ENCODE results near the gene RPS2. TPM values are rescaled to one million over a fixed set of nuclear protein-coding genes. Genes with fewer than 3 reads are reported as not detected.

RPS2 gene
- total and polyA plus RNA-seq, 8 donors: 1,832 to 2,607 (median 2,226) TPM

DNA sequence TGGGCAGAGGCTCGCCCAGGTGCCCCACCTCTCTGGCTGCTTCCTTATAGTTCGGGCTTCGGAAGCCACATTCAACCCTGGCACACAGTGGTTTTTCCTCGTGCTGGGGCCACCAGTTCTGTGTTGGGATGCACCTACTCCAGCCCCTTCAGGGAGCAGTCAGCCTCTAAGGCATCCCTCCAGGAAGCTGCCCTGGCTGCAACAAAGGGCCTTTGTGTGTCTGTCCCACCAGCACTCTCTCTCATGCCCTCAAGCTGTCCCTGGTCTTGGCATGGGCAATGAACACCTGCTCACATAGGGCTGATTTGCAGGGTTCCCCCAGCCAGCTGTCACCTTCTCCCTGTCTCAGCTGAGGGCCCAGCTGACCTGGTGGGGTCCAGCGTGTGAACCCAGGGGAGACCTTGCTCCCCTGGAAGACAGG lies 17.4 kb upstream of the RPS2 start:
- TF ChIP-seq CTCF (IDR thresholded peaks at IDR 0.05): no peak
- DNase-seq (no peak), ATAC-seq (no peak)
- H3K4me3 ChIP-seq: no peak overlapping the region
- no peak overlapping the region for H3K27ac ChIP-seq
- intact Hi-C loops (cut with DNase I): no loop called here
- peaks cover 24 to 64% of the 10 kb centered on the region in 2 donors for H3K27me3 ChIP-seq
- H3K9me3 ChIP-seq: no peaks in the 10 kb centered on the region
- peaks cover 15 to 34% of the 10 kb centered on the region in 2 donors for H3K4me1 ChIP-seq
- peaks cover 0 to 45% of the 10 kb centered on the region in 2 donors for H3K36me3 ChIP-seq

DNA sequence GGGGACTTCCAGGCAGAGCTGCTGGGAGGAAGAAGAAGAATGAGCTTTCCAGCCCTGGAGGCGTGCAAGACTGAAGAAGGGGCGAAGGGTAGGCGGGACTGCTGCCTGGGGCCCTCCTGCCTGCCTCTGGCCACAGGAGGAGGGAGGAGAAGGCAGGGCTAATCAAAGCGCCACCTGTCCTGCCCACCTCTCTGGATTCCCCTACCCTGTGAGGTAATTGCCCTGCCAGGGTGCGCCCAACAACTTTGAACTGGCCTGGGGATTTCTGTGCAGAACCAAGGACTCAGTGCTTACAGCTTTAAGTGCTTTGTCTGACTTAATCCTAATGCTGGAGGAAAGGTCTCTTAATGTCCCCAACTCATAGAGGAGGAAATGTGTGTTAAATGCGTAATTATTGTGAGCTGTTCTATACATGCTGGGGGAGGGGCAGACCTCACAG lies 16.8 kb upstream of the RPS2 start, which contains the start of gene NOXO1:
TSS of gene NOXO1 (minus strand) at position 72 of the 439 bp plus-strand sequence. CDS start 290 bp downstream, outside the sequence.
- Histone ChIP-seq H3K4me1 (peaks cover 15 to 34% of the 10 kb centered on the region in 2 donors), H3K36me3 (peaks cover 0 to 45% of the 10 kb centered on the region in 2 donors), H3K27ac (no peak within 1 kb of the TSS), H3K27me3 (peaks cover 24 to 64% of the 10 kb centered on the region in 2 donors), H3K9me3 (no peaks in the 10 kb centered on the region), H3K4me3 (peak within 1 kb of the TSS in 1 of 2 donors; percentile 32)
- no peak for DNase-seq
- no peak for TF ChIP-seq CTCF (IDR thresholded peaks at IDR 0.05)
- intact Hi-C loops (cut with DNase I): no loop called here
- no peak for ATAC-seq

DNA sequence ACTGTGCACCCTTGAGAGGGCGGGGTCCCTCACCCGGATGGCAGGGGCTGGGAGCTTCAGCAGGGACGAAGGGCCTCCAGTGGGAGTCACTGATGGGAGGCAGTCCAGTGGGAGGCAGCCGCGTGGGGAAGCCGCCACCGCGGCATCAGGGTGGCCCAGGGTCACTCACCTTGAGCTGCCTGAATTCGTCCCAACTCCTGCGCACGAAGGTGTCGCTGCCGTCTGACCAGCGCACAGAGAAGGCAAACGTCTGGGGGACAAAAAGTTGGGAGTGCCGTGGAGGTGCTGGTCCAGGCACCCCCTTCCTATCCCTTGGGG lies 16.1 kb upstream of the RPS2 start:
- no peak for DNase-seq
- H3K9me3 ChIP-seq: no peaks in the 10 kb centered on the region
- peaks cover 24 to 64% of the 10 kb centered on the region in 2 donors for H3K27me3 ChIP-seq
- intact Hi-C loops (cut with DNase I): no loop called here
- H3K4me3 ChIP-seq: peak overlapping the region in 1 of 2 donors; percentile 32
- no peak for TF ChIP-seq CTCF (IDR thresholded peaks at IDR 0.05)
- H3K36me3 ChIP-seq: peaks cover 0 to 45% of the 10 kb centered on the region in 2 donors
- H3K27ac ChIP-seq: no peak overlapping the region
- peaks cover 15 to 32% of the 10 kb centered on the region in 2 donors for H3K4me1 ChIP-seq
- no peak for ATAC-seq

DNA sequence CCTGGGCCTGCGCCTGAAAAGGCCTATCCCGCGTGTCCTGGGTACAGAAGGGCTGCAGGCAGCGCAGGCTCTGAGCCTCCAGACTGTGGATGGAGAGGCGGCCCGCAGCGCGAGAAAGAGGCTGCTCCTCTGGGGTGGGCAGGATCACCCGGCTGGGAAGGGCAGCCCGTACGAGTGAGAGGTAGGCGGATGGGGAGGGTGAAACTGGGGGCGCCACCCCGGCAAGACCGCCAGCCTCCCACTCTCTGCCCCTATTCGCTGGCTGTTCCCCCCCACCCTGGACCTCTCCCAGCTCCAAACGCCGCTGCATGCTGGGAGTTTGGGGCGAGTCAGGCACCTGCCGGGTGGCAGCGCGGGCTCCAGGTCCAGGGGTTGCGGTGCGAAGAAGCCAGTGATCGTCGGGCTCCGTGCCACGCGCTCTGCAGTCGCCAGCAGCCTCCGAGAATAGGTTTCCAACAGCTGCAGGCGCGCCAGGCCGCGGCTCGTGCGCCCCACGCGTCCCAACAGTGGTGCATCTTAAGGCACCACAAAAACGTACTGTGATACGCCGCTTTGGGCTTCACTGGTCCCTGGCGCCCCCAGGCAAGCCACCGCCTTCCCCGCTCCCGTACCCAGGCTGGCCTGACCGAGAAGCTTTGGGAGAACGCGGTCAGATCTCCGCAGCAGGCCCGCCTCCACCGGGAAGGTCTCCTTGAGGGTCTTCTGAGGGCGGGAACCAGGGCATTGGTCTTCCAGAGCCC lies 15.6 kb upstream of the RPS2 start:
- Histone ChIP-seq H3K4me3 (peak overlapping the region in 1 of 2 donors; percentile 32), H3K36me3 (peaks cover 0 to 45% of the 10 kb centered on the region in 2 donors), H3K27ac (peak overlapping the region; percentile 57 to 63), H3K4me1 (peaks cover 12 to 27% of the 10 kb centered on the region in 2 donors), H3K27me3 (peaks cover 24 to 64% of the 10 kb centered on the region in 2 donors), H3K9me3 (no peaks in the 10 kb centered on the region)
- ATAC-seq (peak; percentile 1), DNase-seq (peak in 1 of 4 donors; percentile 78)
- intact Hi-C loops (cut with DNase I): no loop called here
- TF ChIP-seq CTCF (IDR thresholded peaks at IDR 0.05): no peak

GRCh38 chr16:1979271-1980029 lies 14.8 kb upstream of the RPS2 start:
- DNase-seq (peak in 3 of 4 donors; percentile 49 to 93 (median 85)), ATAC-seq (peak; percentile 77)
- intact Hi-C loops (cut with DNase I): no loop called here
- no peak for TF ChIP-seq CTCF (IDR thresholded peaks at IDR 0.05)
- peaks cover 0 to 51% of the 10 kb centered on the region in 2 donors for H3K36me3 ChIP-seq
- no peaks in the 10 kb centered on the region for H3K9me3 ChIP-seq
- peak overlapping the region in 1 of 2 donors; percentile 32 for H3K4me3 ChIP-seq
- peaks cover 24 to 64% of the 10 kb centered on the region in 2 donors for H3K27me3 ChIP-seq
- H3K4me1 ChIP-seq: peaks cover 5 to 19% of the 10 kb centered on the region in 2 donors
- H3K27ac ChIP-seq: peak overlapping the region; percentile 57 to 63
